SHP77 treated with DMSO at 0.1 percent for 48 hours (cell line): ENCODE results near the gene TNFRSF19.
"Not testable (repeated sequence)": the region's sequence is repeated elsewhere in the genome, so short reads cannot be mapped to it uniquely, and the experiment has no call there.

Experiments used
- DNase-seq: peaks from one replicate; lab custom pipeline; 2025; lab: John Stamatoyannopoulos, UW

Gene TNFRSF19

GRCh38 chr13:23567906-23568460 is 2.2 kb upstream of the TNFRSF19 start:
- peak; percentile 18 for DNase-seq

GRCh38 chr13:23570921-23571315 is 706 bp downstream of the TNFRSF19 start:
- DNase-seq = no peak

- DNase-seq = no peak
These were observed 1.2 kb downstream of the TNFRSF19 start for GRCh38 chr13:23571431-23571830.

DNA sequence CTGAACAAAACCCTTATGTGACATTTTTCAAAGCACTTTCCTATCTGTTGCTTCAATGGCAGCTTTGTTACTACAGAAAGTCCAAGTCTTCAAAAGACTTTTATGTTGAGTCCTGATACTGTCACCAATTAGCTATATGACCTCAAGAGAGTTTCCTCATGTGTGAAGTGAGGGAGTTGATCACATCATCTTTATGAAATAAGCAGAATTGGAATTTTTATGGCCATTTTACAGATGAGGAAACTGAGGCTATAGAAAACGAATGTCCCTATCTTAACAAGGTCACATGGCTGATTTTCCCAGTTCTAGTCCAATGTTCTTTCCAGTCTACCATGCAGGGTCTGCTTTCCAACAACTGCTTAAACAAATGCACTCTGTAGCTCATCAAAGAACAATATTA is 2.6 kb downstream of the TNFRSF19 start:
- no peak for DNase-seq

DNA sequence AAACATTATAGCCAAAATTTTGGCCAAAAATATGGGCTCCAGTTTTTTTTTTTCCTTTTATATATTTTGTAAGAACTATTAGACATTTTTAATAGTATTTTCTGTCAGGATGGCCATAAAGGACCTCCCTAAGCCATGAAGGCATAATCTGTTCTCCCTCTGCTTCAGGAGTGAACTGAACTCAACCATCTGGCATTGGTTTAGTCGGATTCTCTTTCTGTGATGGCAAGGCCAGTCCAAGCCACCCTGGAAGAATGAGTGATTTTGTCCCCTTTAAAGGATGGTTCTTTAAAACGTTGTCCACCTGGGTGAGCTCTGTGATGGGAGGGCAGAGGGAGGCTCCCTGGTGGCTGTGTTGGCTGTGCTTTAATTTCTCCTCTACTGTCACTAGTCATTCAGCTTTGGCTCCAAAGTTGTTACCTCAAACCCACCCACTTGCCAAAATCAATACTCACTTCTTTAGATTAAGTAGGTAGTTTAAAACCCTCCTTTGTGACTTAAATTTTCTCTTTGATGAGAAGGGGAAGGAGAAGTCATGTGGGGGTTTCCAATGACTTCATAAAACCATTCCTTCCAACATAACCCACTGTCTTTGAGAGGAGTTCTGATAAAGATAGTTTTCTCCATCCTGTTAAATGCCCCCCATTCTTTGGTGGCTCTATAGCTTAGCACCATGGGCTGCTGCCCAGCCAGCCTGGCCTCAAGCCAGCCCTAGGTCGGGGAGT is 4.4 kb downstream of the TNFRSF19 start:
- no peak for DNase-seq

GRCh38 chr13:23575632-23576031 is 5.4 kb downstream of the TNFRSF19 start:
- DNase-seq = no peak

- DNase-seq = peak; percentile 42
These were observed 8.3 kb downstream of the TNFRSF19 start for GRCh38 chr13:23578411-23579071.

- DNase-seq = peak; percentile 47
These were observed 9.1 kb downstream of the TNFRSF19 start for GRCh38 chr13:23579072-23579895.

GRCh38 chr13:23579896-23580683 is 9.9 kb downstream of the TNFRSF19 start:
- no peak for DNase-seq

DNA sequence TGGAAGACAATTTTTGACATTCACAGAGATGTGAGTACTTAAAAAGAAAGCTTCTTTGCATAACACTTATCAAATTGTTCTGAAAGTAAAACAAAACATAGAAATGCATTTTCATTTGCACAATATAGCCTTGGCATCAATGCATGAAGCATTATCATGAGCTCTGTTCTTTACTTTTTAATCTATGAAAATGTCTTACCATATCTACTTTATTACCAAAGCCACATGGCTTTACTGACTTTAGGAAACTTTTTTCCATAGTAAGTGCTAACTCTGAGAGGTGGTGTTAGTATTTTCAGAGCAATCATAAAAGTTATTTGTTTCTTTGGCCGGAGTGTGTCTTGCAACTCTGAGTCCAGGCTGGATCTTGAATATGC is 10.5 kb downstream of the TNFRSF19 start:
- no peak for DNase-seq

DNA sequence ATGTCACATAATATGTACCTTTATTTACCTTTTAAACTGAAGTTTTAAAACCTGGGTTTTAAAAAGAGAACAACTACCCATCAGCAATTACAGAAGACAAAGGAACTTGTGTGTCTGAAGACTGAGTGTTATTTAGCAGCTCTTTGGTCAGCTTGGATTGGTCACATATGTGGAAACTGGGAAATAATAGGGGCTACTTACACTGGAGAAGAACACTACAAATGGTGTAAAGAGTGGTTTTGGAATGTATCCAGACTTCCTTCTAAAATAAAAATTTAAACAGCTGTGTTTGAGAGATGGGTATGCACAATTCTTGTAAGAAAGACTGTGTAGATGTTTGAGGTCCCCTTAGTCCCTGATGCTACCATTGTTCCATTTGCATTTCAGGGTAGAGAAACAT is 13.3 kb downstream of the TNFRSF19 start:
- DNase-seq = no peak

DNA sequence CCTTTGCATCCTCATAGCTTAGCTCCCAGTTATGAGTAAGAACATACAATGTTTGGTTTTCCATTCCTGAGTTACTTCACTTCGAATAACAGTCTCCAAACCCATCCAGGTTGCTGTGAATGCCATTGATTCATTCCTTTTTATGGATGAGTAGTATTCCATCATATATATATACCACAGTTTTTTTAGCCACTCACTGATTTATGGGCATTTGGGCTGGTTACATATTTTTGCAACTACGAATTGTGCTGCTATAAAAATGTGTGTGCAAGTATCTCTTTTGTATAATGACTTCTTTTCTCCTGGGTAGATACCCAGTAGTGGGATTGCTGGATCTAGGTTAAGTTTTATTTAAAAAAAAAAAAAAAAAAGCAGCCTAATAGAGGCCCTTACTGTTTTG is 14.1 kb downstream of the TNFRSF19 start:
- DNase-seq = no peak

DNA sequence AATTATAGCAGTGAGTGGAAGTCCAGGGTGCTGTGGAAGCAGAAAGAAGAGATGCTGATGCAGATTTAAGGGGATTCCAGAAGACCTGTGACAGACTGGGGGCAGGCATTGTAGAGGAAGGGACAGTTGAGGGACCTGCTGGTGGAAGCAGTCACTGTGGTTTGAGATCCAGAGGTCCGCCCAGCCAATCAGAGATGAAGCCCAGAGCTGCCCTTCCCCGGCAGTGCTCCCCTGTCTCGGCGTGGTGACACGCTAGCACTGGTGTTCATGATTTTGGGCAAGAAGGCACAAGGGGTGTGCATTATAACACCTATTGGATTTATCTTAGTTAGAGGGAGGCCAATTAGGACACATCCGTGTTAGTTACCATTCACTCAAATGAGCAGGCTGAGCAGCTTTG is 16.1 kb downstream of the TNFRSF19 start:
- DNase-seq = no peak

DNA sequence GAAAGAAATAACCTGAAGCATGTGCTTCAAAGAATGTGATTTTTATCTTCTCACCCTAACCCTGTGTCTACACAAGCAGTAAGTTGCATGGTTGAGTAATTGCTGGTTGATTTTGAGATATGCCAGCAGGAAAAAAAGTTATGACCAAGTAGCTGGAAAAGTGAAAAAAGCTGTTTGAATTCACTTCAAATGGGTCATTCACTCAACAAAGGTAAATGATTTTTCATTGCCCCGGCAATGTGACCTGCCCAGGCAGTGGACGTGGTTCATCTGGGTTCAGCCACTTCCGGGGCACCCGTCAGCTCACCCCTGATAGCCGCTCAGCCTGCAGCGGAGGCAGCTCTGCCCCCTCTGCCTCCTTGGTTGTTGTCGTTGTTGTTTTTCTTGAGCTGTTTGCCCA is 18.5 kb downstream of the TNFRSF19 start:
- DNase-seq = no peak

GRCh38 chr13:23592596-23592995 is 22.4 kb downstream of the TNFRSF19 start:
- no peak for DNase-seq

GRCh38 chr13:23593148-23593547 is 22.9 kb downstream of the TNFRSF19 start:
- DNase-seq = no peak

DNA sequence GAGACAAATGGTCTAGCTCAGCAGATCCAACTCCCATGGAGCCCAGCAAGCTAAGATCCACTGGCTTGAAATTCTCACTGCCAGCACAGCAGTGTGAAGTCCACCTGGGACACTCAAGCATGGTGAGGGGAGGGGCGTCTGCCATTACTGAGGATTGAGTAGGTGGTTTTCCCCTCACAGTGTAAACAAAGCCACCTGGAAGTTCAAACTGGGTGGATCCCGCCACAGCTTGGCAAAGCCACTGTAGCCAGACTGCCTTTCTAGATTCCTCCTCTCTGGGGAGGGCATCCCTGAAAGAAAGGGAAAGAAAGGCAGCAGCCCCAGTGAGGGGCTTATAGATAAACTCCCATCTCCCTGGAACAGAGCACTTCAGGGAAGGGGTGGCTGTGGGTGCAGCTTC is 24.1 kb downstream of the TNFRSF19 start:
- DNase-seq = not testable (repeated sequence)

GRCh38 chr13:23598369-23598768 is 28.2 kb downstream of the TNFRSF19 start:
- DNase-seq = no peak

DNA sequence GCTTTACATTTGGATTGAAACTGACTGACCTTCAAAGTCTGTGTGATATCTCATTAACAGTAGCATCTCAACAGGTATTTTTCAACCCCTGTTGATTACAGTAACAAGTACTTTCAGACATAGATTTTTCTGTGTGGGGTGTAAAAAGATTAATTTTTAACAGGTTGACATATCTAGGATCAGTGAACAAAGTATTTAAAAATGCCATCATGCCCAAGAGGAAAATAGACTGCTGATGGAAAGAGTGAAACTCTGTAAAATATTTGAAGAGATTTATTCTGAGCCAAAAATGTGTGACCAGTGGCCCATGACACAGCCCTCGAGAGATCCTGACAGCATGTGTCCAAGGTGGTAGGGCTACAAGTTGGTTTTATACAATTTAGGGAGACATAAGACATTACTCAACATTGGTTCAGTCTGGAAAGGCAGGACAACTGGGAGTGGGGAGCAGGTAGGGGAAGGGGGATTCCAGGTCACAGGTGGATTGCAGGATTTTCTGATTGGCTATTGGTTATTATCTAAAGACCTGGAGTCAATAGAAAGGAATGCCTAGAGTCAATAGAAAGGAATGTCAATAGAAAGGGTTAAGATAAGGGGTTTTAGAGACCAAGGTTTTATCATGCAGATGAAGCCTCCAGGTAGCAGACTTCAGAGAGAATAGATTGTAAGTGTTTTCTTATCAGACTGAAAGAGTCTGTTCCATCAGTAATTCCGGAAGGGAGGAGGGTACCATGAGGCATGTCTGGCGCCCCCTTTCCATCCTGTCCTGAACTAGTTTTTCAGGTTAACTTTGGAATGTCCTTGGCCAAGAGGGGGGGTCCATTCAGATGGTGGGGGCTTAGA is 29.1 kb downstream of the TNFRSF19 start:
- DNase-seq = no peak

DNA sequence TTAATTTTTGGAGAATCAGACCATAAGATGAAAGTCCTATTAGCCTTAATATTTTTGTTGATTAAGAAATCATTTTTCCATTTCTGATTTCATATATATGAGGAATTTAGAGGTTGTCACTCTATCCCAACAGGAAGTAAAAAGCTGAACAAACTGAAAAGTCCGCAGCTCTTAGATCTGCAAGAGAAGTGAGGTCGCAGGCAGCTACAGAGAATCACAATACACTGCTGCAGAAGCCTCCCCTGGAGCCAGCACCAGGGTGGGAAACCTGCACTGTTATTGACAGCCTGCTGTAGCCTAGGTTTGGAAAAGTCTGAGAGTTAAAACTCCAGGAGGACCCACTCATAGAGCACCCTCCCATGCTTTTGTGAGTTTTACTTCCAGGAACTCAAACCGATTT is 29.9 kb downstream of the TNFRSF19 start:
- no peak for DNase-seq

- no peak for DNase-seq
These were observed 30.3 kb downstream of the TNFRSF19 start for GRCh38 chr13:23600534-23600933.
